Fibroblast of the conjunctiva (primary cell): Measurements from ENCODE around the gene OMP.
"Not testable (repeated sequence)": the region's sequence is repeated elsewhere in the genome, so short reads cannot be mapped to it uniquely, and the experiment has no call there.

ENCODE experiments used
- DNase-seq: peaks from one replicate; pipeline ENCODE4 v3.0.0-alpha.2; 2010; ENCODE audit warnings: low read depth

The OMP gene, protein sequence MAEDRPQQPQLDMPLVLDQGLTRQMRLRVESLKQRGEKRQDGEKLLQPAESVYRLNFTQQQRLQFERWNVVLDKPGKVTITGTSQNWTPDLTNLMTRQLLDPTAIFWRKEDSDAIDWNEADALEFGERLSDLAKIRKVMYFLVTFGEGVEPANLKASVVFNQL

GRCh38 chr11:77102246-77103210 is at the start of gene OMP:
Gene OMP, plus strand, starts transcription at chr11:77102840. Its CDS starts 0 bp downstream, at chr11:77102840.
- DNase-seq = no peak

DNA sequence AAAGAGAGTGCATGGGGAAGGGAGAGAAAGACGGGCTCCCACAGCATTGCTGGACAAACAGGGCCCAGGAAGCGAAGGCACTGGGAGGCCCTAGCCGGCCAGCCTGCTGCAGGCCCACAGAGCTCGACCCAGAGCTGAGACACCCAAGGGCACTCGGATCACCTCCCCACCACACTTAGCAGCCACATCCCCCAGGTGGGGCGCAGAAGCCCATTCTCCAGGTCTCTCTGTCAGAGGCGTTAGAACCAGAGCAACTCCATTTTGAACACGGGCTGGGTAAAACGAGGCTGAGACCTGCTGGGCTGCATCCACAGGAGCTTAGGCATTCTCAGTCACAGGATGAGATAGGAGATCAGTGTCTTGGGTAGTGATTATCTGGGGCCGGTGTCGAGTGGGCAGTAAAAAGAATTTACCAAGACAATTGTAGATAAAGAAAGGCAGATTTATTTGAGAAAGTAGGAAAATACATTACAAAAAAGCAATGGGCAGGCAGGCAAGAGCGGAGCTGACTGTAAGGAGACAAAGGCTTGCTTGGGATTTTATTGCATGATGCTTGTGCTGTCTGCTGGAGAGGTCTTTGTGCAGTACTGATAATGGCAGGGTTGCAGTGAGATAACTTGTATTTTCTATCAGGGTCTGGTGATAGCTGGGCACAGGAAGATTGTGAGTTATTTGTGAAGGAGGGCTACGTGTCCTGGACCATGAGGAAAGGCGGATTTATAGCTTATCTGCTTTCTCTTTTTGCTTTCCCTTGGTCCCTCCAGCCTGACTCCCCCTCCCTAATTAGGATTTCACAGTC is 49.2 kb upstream of the OMP start:
- no peak for DNase-seq

DNA sequence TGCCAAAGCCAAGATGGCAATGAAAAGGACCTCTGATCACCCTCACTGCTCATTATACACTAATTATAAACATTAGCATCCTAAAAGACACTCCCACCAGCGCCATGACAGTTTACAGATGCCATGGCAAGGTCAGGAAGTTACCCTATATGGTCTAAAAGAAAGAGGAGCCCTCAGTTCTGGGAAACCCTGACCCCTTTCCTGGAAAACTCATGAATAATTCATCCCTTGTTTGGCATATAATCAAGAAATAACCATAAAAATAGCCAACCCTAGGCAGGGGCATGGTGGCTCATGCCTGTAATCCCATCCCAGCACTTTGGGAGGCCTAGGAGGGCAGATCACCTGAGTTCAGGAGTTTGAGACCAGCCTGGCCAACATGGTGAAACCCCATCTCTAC is 48.6 kb upstream of the OMP start:
- no peak for DNase-seq

- no peak for DNase-seq
Observed at GRCh38 chr11:77055101-77055561, 47.5 kb upstream of the OMP start.

GRCh38 chr11:77055913-77056312 is 46.7 kb upstream of the OMP start:
- DNase-seq = no peak

GRCh38 chr11:77056814-77057402 is 45.7 kb upstream of the OMP start:
- DNase-seq = no peak

DNA sequence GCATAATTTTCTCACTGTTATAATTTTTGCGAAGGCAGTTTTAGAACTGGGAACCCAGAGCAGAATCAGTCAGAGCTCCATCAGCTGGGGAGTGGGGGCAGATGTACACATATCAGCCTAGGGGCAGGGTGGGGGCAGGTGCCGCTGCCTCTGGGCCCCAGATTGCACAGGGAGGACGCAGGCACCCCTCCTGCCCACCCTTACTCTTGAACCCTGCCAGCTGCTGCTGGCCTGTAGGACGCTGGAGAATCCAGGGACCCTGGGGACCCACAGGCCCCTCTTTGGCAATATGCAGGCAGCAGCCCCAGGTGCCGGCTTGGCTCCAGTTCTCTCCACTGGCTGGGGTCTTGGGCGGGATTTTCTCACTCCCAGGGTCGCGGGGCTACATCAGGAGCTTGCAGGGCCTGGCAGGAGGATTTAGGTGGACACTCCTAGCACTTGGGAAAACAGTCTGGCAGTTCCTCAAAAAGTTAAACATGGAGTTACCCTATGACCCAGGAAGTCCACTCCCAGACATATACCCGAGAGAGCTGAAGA is 44.6 kb upstream of the OMP start:
- no peak for DNase-seq

GRCh38 chr11:77058900-77059299 is 43.7 kb upstream of the OMP start:
- no peak for DNase-seq

DNA sequence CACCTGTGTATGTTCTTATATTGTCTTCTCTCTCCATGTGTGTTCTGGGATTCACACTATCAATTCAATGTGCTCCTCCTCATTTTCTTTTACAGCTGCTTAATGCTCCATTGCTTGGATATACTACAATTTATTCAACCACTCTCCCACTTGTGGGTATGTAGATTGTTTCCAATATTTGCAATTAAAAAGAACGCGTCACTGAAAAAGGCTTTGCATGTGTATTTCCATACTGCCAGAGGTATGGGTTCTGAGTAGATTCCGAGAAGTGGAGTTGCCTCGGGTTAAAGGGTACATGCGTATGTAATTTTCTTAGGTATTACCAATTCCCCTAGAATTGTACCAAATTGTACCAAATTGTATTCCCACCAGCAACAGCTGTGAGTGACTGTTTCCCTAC is 42.8 kb upstream of the OMP start:
- DNase-seq = no peak

- DNase-seq = no peak
Observed at GRCh38 chr11:77060234-77060633, 42.4 kb upstream of the OMP start.

GRCh38 chr11:77061258-77061657 is 41.4 kb upstream of the OMP start:
- DNase-seq = not testable (repeated sequence)

DNA sequence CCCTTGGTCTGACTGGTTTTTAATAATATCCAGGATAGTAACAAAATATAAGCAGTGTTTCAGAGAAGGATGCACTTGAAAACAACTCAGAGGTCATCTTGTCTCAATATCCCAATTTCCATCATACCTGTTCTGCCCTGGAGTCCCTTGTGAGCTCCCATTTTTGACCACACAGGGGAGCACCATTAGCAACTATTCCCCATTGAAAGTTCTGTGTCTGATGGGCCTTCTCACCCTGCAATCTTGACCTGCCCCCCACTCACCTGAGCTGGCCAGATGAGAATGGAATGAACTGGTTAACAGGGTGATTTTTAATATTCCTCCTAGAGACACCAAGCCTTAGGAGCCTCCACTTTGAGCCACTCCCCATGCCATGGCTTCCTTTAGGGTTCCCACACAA is 39.7 kb upstream of the OMP start:
- no peak for DNase-seq

DNA sequence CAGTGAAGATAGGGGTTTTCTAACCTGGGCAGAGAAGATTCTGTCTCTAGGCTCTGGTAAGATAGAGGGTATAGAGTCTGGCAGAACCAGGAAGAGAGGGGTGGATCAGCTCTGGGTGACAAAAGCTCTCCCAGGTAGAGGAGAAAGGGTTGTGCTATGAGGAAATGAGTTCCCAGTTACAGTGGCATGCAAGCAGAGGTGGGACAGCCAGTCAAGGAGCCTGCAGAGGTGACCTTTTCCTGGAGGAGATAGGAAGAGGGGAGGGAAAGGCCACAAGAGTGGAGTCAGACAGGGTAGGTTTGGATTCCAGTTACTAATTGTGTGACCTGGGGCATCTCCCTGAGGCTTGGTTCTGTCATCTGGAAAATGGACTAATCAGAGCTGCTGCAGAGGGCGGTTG is 39.2 kb upstream of the OMP start:
- no peak for DNase-seq

DNA sequence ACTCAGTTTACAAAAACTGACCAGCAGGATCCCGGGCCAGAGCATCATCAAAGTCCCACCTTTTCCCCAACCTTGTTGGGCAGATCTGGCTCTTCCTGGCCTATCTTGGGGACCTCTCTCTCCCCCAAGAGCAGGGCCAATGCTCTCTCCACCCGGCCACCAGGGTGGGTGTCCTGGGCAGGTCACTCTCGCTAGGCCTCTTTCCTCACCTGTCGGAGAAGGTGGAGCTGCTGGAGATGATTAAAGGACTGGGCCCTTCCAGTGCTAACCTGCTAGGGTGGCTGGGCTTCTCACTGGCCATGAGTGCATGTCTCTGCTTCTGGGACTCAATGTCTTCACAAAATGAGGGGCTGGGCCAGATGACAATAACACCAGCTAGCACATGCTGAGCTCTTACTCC is 38.8 kb upstream of the OMP start:
- DNase-seq = no peak

DNA sequence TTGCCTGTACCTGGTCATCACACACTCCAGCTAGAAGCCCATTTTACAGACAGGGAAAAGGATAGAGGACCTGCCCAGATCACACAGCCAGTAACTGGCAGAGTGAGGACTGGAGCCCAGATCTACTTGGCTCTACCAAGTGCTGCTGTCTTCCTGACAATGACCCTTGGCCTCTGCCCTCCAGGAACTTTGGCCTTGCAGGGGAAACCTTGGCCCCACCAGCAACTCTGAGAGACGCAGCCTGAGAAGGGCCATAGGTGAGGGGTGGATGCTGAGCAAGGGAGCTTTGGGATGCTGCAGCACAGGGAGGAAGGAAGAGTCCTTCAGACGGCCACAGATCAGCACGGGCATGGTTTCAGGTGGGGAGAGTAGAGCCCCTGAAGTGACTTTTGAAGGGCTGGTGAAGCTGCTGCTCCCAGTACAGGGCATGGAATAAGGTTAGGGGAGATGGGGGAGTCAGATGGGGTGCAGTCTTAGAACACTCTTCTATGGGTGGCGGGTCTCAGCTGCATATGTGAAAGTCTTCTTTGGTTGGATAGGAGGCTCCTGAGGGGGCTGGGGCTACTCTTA is 37.9 kb upstream of the OMP start:
- DNase-seq = no peak

GRCh38 chr11:77065878-77066228 is 36.8 kb upstream of the OMP start:
- peak; percentile 72 for DNase-seq

DNA sequence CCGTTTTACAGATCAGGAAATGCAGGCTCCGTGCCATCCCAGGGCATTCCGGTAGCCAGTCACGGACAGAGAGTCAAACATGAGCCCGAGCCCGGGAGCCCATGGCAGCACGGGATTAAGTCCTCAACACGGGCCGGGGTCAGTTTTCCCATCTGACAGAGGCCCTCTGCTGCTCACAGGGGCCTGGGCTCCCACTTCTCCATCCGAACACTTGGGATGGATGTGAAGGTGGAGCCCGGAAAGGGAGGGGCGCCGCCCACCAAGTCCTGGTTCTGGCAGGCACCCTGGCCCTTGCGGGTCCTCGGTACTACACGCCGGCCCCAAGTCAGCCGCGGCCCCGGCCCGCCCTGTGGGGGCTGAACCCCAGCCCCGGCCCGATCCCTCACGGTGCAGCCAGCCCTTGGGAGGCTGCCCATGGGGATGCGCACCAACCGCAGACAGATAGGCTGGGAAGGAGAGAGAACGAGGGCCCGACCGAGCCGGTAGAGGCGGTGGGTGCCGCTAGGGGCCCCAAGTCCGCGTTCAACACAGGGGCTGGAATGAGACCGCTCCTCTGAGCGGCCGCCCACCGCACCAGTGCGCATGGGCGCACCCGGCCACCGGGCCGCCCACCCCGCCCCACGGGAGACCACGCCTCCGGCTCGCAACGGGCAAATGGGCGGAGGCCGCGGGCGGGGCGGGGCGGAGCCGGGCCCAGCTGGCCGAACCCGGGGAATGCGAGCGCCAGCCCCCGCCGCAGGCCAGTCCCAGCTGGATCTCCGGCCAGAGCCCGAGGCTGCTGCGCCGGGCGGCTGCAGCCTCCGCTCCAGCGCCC is 36.2 kb upstream of the OMP start, which contains the start of gene CAPN5:
CAPN5 (plus strand) TSS at position 743 of the 814 bp plus-strand sequence. CDS start 17,916 bp downstream, outside the sequence.
- DNase-seq = peak; percentile 91

GRCh38 chr11:77067861-77068443 is 34.7 kb upstream of the OMP start:
- DNase-seq = no peak

- DNase-seq = no peak
Observed at GRCh38 chr11:77068457-77069335, 33.9 kb upstream of the OMP start.
